SKM-1 treated with dmso at 0.1 percent for 144 hours (cell line): ENCODE data around the gene MSANTD2.
A peak's percentile ranks its signal among the peaks of the same experiment; 100 is the strongest.
"Not testable (repeated sequence)": the region's sequence is repeated elsewhere in the genome, so short reads cannot be mapped to it uniquely, and the experiment has no call there.

ENCODE experiments used
- DNase-seq: peaks from one replicate; lab custom pipeline; 2025; ENCODE audit not compliant: unreplicated experiment; lab: John Stamatoyannopoulos, UW

MSANTD2 gene

DNA sequence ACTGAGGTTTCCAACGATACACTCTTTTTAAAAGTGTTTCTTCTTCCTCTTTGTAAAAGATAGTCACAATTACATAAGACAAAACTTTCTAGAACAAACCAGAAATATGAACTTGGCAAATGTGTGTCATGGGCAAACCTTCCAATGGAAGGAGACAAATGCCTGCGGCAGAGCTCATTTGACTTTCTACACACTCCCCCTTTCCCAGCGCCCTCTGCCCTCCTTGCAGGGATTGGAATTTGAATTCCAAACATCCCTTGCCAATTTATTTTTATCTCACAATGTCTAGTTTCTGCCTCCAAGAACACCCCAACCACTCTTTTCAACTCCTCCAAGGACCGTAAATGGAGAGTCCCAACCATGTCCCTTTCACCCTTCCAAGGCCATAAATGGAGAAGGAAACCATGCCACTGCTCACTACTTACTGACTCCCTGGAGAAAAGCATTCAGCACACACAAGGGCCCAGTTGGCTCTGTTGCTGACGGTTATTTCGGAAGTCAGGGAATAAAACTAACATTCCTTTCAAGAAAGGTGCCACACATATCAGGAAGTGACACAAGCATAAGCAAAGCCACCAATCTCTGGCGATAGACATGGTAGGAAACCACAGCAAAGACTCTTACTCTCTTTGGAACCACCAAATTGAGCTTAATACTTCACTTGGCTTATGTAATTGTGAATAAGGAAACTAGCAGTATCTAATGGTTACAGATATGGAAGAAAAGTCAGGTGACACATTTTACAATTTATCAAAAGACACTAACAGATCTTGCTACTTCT, 23.2 kb downstream of the MSANTD2 start:
- no peak for DNase-seq

DNA sequence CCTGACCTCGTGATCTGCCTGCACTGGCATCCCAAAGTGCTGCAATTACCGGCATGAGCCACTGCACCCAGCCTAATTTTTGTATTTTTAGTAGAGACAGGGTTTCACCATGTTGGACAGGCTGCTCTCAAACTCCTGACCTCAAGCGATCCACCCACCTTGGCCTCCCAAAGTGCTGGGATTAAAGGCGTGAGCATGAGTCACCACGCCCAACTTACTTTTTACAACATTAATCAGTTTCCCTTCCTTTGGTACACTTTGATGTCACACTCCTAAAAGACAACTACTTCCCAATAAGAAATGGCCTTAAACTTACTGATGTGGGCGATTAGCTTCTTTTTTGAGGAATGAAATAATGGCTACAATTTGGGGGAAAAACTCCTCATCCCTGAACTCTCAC, 29.2 kb downstream of the MSANTD2 start:
- not testable (repeated sequence) for DNase-seq

GRCh38 chr11:124769806-124770774, 30.1 kb downstream of the MSANTD2 start:
- DNase-seq = no peak

DNA sequence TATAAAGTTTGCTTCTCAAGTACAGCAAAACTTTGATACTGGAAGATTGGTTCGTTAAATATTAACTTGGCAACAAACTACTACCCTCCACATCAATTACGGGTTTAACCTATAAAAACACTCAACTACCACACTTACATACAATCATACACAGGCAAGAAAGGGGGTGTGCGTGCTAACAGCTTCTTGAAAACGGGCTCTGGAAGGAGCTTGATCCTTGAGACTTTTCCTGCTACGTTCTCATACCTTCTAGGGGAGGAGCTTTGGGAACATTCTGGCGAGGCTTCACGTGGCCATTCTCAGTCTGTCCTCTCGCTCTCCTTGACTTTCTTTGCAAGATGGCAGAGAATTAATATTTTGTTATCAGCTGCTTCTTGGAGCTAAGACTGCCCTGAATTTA, 31.3 kb downstream of the MSANTD2 start:
- no peak for DNase-seq

DNA sequence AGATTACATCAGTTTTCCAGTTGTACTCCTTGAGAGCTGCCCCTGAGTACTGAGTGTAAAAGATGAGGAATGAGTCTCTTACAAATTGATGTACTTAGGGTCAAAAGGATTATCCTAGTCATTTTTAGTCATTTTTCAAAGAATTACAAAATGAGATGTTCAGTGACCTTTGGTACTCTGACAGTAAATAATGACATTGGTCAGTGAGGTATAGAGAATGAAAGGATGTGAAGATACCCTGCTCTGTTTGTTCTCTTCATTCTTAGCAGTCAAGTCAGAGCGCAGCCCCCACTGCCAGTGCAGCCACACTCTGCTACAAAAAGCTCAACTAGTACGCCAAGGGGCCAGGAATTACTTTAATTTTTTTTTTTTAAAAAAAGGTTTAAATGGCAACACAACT, 34.0 kb downstream of the MSANTD2 start:
- DNase-seq = no peak

DNA sequence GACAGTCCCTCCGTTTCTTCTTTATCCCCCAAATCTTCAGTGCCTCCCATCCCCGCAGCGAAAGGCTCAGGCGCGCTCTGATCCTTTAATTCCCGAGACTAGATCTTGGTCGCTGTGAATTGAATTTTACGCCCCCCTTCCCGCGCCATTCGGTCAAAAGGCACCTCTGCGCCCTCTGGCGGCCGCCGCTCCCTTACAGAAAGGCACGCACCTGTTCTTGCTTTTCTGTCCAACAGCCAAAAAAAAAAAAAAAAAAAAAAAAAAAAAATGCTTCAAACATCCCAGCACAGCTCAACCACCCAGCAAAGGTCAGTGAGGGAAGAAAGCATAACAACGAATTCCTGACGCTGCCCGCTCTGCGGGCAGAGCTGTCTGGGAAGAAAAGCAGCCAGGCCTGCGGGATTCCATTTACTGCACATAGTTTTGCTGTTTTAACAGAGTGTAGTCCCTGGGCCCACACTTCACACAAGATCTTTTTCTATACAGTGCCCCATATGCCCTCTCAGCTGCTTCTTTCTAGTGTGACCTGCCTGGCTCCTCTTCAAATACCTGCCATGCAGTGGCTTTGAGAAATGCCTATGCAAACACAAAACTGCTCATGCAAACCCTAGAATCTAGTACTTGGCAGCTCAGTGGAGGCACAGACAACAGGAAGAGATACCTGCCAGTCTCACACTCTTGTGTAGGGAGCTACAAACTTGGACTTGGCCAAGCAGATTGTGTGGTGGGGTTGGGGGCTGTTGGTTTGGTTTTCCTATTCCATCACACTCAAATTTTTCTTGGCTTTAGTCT, 36.9 kb downstream of the MSANTD2 start:
- DNase-seq = peak; percentile 48

GRCh38 chr11:124762624-124763155, 37.5 kb downstream of the MSANTD2 start:
- no peak for DNase-seq

DNA sequence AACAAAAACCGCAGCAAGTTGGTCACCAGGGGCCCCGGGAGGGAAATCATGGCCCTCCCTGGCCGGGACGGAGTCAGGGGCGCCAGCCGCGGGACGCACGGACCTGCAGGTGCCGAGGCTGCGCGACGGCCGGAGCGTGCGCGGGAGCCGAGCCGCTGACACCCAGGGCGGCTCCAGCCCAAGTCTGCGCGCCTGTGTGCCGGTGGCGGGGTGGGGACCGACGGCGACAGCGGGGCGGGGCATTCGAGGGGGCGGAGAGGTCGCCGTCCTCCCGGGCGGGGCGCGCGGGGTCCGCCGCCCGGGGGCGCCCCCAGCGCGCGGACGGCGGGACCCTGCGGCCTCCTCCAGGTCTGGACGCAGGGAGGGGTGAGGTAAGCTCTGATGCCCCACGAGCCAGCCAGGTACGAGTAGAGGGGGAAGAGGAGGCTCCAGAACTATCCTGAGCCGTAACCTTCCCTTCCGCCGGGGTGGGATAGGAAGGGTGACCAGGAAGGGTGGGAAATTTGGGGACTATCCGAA, 38.0 kb downstream of the MSANTD2 start, which contains the start of gene ESAM:
Gene ESAM (minus strand): TSS at position 186 of the 519 bp plus-strand sequence. CDS start 136 bp downstream, at position 50.
- DNase-seq = peak; percentile 29

DNA sequence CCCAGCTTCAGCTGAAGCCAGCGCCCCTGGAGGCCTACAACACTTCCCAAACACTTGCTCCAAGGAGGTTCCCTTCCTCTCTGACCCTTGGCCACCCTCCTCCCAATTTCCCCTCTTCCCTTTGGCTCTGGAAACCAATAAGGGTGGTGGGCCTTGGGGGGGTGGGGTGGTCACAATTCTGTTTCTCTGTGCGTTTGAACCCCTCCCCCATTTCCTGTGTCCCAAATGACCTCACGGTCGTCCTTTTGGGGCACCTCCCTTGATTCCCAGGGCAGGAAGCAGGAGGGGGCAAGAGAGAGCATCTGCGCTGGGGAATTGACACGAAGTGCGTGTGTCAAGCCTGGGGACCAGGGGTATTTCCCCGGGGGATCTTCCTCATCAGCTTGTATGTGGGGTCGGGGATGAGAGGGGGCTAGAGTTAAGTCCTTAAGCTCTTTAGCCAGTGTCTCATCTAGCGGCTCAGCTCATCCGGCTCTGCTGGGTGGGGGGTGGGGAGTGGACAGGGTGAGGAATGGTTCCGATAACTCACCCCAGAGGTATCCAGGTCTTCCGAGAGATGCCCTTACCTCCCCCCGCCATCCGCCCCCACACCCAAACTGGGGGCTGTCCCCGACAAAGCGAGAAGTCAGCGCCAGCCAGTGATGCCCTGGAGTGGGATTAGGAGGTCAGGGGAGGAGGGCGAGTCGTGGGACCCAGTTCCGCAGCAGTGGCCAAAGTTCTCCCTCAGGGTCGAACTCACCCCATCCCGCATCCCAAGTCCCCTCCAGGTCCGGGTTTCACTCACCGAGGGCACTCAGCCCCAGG, 38.7 kb downstream of the MSANTD2 start:
- DNase-seq = no peak

GRCh38 chr11:124760806-124761205, 39.4 kb downstream of the MSANTD2 start:
- no peak for DNase-seq

DNA sequence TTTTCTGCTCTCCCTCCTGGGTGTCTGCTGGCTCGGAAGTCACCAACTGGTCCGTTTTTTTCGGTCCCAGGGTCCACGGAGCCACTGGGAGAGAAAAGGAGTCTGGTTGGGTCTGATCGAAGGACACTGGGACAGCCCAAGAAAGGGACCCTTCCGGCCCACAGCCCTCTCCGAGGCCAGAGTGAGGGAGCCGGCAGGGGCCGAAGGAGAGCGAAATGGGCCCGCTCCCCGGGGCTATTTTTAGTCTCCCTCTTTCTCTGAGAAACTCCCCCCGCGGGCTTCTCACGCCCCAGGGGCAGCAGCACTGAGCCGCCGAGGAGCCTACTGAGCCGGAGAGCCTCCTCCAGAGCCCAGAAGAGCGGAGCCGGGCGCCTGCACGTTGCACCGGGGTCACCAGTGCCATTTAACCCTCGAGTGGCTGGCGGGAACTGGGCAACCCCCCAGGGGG, 40.0 kb downstream of the MSANTD2 start:
- no peak for DNase-seq

DNA sequence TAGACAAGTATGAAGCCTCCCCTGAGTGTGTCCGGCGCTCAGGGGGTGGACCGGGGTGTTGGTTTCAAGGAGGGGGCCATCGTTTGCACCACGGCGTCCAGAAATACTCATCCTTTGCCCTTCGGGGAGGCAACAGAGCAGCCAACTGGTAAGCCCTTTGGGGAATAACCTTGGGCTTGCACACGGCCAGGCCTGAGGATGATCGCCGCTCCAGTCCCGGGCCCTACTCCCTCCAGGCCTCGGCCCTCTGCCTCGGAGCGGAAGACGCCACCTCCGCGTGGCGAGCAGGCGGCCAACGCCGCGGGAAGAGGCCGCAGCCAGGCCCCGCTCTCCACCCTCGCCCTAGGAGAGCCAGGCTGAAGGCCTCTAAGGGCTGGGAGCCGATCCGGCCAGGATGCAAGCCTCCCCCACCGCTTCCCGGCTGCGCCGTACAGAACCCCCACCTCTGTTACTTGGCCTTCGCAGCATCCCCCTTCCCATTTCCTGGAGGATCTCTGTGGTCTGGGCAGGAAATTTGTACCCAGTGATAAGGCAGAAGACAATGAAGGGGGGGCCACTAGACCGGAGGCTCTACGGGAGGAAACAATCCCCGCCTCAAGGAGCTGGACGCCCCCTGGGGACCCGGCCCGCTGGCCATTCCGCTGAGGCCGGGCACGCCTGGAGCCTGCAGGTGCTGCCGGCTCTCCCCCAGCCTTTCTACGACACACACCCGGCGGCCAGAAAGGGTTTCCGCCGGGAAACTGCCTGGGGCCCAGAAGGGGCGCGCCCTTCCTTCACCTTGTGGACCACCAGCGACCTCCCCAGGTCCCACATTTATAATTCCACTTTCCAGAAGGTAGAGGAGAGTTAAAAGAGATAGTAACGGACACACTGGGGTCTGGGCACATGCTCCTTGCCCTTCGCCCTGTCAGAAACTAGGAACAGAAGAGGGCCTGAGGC, 40.7 kb downstream of the MSANTD2 start:
- no peak for DNase-seq

GRCh38 chr11:124758355-124759265, 41.6 kb downstream of the MSANTD2 start:
- peak; percentile 94 for DNase-seq

DNA sequence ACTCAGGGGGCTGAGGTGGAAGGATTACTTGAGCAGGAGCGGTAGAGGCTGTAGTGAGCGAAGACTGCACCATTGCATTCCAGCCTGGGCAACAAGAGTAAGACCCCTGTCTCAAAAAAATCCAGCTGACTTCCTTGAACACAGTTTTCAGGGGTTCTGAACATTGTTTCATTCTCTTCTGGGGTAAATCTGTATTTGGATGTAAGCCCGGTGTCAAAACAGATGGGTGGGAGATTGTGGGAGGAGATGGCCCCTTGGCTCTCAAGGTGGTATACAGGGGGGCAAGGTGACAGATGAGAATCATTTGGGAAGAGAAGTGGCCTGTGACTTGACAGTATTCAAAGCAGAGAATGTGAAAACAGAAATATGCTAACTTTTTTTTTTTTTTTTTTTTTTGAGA, 42.9 kb downstream of the MSANTD2 start:
- DNase-seq = no peak

GRCh38 chr11:124756753-124757227, 43.4 kb downstream of the MSANTD2 start:
- no peak for DNase-seq

- DNase-seq = no peak
Observed at GRCh38 chr11:124756033-124756752, 44.0 kb downstream of the MSANTD2 start.

GRCh38 chr11:124754710-124755109, 45.5 kb downstream of the MSANTD2 start:
- DNase-seq = no peak
